GM21515 (cell line): ENCODE data around the gene S100A10.

Source experiments
- ATAC-seq: cut with Tn5 transposase; IDR thresholded peaks from one replicate; pipeline ENCODE4 v1.9.1; 2021; ENCODE audit not compliant: unreplicated experiment

S100A10 gene

GRCh38 chr1:151939141-151939540, 54.5 kb downstream of the S100A10 start:
- no peak for ATAC-seq

GRCh38 chr1:151936653-151937052, 57.0 kb downstream of the S100A10 start:
- no peak for ATAC-seq

DNA sequence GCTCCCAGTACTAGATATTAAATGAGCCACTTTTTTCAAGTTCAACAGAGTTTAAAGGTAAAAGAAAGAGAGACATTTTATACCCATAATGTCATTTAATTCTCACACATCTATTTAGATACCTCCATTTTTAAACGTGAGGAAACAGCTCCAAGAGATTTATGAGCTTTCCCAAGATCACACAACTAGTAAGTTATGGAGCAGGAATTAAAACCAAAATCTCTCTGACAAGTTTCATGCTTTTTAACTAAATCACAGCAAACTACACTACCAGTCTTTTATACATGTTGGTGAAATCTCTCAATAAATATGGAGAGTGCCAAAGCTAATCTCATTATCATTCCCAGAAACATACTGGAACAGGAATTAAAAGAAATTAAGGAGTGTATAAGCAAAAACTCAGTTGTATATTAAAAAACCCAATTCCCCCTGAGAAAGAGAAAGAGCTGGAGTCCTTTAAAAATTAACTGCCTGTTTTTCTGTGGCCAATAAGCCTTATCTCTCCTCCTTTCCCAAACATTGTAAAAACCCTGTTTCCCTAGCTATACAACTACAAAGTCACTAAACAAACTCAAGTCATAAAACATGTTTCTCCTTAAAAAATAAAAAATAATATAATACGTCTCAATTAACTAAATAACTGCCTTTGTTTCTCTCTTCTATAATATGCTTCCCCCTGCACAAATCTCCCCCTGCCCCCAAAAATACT, 57.6 kb downstream of the S100A10 start:
- no peak for ATAC-seq

GRCh38 chr1:151935154-151935553, 58.5 kb downstream of the S100A10 start:
- no peak for ATAC-seq

DNA sequence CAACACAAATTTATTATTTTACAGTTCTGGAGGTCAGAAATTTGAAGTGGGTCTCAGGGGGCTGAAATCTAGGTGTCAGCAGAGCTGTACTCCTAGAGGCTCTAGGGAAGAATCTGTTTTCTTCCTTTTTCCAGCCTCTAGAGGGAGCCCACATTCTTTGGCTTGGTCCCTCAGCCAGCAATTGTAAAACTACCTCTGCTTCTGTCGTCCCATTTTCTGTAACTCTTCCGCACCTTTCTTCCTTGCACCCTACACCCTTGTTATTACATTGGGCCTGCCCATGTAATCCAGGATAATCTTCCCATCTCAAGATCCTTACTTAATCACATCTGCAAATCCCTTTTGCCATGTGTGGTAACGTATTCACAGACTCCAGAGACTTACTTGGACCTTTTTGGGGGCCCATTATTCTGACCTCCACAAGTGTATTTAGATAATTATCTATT, 59.6 kb downstream of the S100A10 start:
- no peak for ATAC-seq
